Germinal center (tissue), 1 donor: ENCODE data around the gene SLC13A2.
"Not testable (repeated sequence)": the region's sequence is repeated elsewhere in the genome, so short reads cannot be mapped to it uniquely, and the experiment has no call there.

Source experiments
- DNase-seq: peaks from one replicate; pipeline ENCODE4 v3.0.0; 2012; ENCODE audit warnings: mixed read lengths, low spot score

Gene SLC13A2

DNA sequence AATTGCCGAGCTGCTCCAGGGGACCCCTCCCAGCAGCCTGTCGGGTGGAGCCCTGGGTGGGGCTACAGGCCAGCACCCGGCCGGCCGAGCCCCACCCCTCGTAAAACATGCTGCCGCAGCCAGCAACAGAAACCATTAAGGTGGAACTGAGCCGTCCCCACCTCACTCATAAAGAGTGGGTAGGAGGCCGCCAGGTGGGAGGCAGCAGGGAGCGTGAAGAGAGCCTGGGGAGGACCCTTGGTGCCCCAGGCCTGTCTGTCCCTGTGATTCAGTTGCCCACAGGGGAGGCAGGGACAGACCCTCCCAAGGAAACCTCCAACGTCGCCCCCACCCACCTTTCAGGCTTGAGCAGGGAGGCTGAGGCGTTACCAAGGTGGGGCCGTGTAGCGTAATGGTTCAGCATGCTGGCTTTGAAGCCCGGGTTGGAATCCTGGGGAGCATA, 41.1 kb downstream of the SLC13A2 start:
- no peak for DNase-seq

DNA sequence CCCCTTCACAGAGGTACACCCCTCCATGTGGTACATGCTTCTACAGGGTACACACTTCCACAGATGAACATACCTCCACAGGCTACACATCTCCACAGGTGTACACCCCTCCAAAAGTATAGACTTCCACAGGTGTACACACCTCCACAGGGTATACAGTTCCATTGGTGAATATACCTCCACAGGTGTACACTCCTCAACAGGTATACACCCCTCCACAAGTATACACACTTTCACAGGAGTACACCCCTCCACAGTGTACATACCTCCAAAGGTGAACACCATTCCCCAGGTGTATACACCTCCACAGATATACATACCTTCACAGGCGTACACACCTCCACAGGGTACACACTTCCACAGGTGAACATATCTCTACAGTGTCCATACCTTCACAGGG, 42.1 kb downstream of the SLC13A2 start:
- no peak for DNase-seq

DNA sequence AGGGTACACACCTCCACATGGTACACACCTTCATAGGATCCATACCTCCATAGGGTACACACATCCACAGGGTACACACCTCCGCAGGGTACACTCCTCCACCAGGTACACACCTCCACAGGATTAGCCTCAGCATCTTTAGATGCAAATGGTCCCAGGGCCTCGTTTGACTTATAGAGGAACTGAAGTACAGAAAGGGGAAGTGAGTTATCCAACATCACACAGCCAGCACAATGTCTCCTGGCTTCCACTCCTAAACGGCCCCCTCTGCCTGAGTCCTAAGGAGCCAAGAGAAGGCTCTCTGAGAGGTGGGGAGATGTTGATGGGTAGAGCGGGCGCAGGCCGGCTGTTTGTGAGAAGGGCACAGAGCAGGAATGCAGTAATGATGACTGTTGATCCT, 44.7 kb downstream of the SLC13A2 start:
- peak; percentile 59 for DNase-seq

DNA sequence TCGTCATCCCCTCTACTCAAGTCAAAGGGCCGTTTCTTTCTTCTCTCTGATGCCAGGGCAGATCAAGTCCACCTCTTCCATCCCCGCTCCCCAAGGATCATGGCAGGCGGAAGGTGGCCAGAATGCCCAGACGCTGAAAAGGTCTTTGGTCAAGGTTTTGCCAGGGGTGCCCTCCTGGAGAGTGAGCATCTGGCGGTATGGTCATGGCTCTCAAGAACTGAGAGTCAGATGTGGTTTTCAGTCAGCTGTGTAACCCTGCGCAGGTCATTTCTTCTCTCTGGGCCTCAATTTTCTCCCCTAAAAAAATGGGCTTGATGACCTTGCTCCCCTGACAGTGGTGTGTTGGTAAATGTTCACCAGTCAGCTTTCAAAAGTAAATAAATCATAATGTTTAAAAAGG, 45.1 kb downstream of the SLC13A2 start:
- DNase-seq = no peak

DNA sequence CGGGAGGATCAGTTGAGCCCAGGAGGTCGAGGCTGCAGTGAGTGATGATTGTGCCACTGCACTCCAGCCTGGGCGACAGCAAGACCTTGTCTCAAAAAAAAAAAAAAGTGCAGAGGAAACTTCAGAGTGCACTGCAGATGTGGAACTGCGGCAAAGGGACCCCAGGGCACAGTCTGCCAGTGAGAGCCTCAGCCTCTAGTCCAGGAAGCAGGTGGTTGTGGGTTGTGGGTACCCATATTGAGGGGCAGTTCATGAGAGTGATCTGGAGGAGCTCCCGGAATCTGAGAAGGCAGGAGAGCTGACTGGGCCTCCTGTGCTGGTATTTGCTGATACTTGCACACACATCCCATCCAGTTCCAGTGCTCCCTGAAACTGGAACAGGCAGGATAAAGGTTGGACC, 45.8 kb downstream of the SLC13A2 start:
- DNase-seq = no peak

DNA sequence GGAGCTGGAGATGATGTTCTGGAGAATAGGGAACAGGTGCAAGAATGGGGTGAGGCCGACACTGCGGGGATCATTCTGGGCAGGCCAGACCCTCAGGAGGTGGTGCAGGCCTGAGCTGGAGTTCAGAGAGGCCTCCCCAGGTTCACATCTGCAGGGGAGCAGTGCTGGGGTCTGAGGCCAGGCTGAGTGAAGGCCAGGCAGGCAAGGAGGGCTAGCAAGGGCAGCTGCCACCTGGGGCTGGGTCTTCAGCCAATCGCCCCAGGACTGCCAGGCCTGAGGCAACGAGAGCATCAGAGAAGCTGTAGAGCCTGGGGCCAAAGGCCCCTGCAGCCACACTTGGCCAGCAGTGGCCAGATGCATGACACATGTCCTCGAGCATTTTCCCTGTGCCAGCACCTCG, 47.2 kb downstream of the SLC13A2 start:
- no peak for DNase-seq

DNA sequence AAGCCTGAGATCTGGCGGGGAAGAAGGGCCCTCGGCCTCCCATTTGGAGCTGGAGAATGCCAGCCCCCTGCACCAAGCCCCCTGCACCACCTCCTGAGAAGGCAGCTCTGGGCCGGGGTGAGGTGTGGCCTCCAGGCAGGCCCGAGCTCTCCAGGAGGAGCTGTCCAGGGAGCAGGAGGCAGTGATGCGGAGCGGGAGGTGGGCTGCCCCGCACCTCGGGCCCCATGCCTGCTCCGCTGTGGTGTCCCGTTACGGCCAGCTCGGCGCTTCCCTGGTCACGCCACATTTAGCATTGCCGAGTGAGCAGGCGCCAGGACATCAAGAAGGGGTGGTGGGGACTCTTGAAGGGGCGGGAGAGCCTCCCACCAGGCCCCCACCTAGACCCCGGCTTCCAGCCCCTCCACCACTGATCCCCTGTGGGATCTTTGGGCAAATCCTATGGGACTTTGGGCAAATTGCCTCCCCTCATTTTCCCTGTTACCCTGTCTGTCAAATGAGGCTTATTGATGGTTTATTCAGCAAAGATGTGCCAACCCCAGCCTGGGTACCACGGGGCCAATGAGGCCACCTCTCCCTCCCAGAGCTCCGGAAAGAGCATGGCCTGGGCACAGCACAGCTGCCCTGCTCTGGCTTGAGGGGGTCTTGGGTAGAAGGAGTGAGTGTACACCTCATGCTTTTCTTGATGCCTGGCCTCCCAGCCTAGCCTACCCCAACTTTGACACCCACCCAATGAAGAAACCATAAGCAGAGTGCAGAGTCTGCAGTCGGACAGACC, 48.1 kb downstream of the SLC13A2 start:
- DNase-seq = no peak

DNA sequence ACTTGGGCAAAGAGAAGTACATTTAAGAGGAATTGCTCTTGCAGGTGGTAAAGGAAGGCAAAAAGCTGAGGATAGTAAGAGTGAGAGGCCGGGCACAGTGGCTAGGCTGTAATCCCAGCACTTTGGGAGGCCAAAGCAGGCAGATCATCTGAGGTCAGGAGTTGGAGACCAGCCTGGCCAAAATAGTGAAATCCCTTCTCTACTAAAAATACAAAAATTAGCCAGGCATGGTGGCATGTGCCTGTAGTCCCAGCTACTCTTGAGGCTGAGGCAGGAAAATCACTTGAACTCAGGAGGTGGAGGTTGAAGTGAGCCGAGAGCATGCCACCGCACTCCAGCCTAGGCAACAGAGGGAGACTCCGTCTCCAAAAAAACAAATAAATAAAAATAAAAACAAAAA, 48.8 kb downstream of the SLC13A2 start:
- not testable (repeated sequence) for DNase-seq

DNA sequence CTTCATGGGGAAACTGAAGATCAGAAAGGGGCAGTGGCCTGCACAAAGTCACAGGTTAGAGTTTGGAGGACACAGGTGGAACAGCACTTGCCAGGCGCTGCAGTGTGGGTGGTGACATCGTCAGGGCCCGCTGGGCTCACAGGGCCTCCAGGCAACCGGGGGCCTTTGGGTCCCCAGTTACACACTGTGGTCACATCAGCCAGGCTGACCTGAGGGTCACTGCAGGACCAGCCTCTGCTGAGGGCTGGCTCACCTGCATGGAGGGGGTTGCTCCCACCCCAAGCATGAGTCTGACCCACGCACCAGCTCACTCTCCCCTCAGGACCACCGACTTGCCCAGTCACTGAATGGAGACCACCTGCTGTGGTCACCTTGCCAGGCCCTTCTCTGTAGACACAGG, 49.7 kb downstream of the SLC13A2 start:
- no peak for DNase-seq

DNA sequence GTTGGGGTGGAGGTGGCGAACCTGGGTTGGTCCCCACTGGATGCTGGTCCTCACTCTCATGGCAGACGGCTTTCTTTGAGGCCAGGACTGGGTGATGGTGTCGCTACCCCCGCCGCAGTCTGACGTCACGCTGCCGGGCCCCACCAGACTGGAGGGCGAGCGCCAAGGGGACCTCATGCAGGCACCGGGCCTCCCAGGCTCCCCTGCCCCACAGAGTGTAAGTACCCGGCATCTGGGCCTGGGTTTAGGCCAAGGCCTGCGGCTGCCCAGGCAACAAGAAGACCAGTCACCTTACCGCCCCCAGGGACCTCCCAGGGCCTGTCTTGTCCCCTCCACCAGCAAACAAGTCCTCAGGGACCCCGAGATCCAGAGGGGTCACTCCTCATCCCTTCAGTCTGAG, 50.4 kb downstream of the SLC13A2 start:
- no peak for DNase-seq

DNA sequence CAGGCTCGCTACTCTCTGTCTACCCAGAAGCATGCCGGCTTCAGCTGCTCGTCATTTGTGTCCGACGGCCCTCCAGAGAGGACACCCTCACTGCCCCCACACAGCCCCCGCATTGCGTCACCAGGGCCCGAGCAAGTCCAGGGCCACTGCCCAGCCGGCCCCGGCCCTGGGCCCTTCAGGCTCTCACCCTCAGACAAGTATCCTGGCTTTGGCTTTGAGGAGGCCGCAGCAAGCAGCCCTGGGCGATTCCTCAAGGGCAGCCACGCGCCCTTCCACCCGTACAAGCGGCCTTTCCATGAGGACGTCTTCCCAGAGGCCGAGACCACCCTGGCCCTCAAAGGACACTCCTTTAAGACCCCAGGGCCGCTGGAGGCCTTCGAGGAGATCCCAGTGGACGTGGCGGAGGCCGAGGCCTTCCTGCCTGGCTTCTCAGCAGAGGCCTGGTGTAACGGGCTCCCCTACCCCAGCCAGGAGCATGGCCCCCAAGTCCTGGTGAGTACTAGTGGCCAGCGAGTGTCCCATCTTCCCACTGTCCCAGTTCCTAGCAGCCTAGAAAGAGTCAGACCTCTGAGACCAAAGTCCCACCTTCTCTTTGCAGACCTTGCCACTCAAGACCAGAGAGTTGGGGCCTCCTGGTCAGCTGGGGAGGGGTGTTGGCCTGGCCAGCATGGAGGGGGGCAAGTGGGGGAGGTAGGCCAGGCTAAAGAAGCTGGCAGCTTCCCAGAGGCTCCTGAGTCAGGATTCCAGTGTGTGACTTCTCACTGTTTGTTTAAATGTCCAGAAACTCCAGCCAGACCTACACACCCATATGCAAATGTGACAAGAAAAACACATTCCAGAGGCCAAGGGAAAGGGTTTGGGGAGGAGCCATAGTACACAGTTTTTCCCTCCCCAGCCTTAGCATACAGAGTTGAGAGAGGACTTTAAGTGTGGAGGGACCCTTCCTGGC, 51.3 kb downstream of the SLC13A2 start:
- no peak for DNase-seq

DNA sequence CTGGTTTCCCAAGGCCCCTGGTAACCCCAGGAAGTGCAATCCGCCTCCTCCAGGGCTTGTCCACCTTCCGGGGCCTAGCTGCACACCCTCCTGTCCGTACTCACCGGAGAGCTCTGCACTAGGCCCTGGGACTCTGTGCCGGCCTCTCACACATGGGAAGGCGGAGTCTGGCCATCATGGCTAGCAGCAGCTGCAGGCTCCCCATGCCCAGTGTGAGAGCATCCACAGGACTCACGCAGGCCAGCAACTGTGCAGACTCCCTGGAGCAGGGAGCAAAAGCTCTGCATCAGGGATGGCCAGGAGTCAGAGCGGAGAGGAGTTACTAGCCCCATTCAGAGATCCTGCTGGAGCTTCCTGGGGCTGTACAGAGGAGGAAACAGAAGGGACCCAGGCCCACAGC, 52.9 kb downstream of the SLC13A2 start:
- DNase-seq = no peak

DNA sequence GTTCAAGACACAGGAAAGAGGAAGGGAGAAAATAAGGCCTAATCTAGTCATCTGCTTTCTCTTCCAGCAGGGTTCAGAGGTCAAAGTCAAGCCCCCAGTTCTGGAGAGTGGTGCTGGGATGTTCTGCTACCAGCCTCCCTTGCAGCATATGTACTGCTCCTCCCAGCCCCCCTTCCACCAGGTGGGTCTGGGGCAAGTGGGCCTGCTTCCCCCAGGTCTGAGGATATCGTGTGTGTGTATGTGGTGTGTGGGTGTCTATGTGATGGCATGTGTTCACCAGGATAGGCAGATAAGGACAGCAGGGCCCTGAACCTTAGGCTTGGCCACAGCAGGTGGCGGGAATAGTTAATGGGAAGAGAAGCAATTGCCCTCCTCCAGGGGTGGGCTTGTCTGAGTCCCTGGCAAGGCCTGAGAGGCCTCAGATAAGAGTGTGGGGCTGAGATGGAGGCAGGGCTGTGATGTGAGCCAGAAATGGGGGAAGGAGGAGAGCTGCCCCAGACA, 53.8 kb downstream of the SLC13A2 start:
- no peak for DNase-seq

DNA sequence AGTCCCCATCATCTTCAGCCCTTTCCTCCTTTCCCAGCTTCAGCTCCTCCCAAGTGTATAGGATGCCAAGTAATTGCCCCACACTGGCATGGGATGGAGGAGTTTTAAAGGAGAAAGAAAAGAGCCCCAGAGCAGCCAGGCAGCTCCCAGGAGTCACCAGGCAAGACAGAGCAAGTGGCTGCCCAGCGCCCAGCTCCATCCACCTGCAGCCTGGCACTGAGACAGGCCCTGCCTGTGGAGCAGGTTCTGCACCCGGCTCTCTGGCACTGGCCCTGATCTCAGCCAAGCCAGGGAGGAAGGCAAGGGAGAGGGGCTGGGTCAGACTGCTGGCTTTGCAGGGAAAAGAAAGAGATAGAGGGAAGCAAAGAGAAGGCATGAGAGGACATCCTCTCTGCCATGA, 54.4 kb downstream of the SLC13A2 start:
- DNase-seq = no peak

DNA sequence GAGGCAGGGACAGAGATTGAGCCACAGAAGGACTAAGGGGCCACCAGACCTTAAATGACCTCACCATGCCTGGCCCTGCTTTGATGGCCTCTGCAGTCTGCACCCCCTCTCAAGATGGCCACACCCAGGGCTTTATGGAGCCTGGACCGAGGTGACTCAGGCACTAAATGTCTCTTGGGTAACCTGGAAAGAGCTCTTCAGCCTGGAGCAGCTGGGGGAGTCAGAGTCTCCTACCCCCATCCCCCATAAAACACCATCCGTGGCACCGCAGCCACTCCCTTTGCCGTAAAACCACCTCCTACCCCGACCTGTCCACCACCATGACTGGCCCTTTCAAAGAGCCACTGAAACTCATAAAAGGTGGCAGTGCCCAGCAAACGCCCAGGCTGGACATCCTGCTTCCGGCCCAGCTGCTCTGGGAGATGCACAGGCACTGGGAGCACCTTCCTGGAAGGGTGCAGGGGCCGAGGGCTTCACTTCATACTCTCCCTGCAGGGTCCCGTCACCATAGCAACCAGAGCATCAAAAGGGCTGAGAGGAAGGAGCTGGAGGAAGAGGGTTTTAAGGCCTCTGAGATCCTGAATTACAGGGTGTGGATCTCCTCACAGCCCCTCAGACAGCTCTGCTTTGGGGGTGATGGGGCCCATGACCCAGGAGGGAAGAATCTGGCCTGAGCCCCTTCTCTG, 55.0 kb downstream of the SLC13A2 start:
- DNase-seq = no peak

DNA sequence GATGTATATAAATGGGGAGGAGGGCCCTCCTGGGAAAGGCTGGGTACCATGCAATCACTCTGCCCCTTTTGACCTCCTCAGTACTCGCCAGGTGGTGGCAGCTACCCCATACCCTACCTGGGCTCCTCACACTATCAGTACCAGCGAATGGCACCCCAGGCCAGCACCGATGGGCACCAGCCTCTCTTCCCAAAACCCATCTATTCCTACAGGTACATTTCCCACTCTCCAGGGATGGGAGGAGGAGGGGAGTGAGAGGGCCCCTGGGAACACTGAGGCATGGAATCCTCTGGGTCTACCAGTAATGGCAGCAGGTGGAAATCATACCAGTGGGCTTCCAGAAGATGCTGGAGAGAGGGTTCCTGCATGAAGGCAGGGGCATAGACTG, 55.6 kb downstream of the SLC13A2 start:
- DNase-seq = no peak

DNA sequence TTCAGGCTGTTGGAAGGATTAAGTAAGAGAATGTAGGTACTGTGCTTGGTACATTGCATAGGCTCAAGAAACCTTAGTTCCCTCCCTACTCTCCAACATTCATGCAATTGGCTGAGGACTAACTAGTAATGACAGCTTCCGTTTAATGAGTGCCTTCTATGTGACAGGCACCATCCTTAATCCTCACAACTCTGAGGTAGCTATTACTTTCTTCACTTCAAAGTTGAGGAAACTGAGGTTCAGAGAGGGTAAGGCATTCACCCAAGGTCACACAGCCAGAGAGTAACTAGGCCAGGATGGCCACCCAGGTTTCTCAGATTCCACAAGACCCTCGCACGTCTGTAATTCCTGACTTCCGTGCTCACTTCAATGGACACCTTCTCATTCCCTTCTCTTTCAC, 56.8 kb downstream of the SLC13A2 start:
- no peak for DNase-seq

DNA sequence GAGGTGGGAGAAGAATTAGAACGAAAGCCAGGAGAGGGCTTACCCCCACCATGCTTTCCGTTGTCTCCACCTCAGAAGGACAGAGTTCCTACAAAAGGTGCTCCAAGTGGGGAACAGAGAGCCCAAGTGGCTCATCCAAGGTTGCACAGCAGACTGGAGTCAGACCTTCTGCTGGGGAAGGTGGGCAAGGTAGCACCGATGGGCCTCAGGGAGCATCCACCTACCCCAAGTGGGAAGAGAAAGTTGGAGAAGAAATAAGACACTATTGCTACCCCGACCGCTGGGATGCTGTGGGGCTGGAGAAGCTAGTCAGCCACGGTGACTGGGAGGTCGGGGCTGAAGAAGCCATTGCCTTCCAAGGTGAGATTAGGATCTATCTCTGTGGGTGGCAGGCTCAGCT, 57.5 kb downstream of the SLC13A2 start:
- DNase-seq = no peak

DNA sequence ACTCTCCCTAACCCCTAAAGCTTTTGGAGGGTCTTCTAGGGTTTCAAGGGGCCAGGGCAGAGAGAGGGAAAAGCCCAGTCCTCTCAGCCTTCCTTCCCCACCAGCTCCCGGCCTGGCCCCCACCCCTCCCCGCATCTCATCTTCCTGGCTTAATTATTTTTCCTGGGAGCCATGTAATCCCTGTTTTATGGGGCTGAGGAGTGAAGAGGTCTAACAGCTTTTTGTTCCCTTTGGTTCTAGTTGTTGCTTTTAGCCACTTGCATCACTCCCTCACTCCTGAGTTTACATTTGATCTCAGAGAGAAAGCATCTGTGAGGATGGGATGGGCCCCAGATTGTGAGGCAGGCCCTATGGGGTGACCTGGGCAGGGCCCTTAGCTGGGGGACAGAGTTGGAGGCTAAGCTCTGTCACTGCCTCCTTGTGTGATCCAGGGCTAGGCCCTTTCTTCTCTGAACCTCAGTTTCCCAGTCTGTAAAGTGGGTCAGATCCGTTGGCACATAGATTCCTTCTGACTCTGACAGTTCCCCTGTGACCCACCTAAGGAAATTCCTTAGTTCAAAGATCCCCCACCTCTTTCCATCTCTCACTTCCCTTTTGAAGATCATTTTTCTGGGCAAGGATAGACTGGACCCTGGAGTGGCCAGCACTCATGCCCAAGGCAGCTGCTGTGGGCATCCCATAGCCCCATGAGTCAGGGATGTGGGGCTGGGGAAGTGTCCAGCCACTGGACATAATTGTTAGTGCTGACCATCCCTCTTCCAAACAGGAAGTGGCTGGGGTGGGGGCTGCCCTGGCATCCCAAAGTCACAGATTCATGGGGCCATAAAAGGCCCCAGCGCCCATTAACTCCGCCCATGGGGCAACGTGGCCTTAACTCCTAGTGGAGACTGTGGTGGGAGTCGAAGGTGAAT, 58.9 kb downstream of the SLC13A2 start:
- no peak for DNase-seq

DNA sequence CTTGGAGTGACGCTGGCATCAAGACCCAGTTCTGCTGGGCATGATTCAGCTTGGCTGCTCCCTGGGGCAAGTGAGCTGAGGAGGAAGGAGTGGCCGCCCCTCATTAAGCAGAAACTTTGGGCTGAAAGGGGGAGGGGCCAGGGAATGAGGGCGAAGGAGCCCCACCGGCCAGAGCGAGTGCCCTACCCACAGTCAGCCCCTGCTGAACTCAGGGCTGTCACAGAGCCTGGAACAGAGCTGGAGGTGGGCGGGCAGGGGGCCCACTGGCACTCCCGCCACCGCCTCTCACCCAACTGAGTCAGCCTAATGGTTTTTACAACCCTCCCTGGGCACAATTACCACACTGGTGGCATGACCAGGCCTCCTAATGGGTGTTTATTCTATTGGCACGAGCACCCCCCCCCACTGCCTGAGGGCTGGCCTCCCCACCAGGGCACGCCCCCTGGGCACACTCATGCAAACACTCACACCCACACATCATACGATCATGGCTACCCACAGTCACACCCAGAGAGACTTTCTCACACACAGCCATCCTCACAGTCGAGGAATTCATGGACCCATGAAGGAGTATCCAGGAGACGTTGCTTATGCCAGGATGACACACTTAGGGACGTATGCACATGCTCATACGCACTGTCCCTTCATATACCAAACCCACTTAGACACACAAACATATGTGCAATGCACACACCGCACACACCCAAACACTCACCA, 59.8 kb downstream of the SLC13A2 start:
- DNase-seq = no peak
